ENCODE measurements around the gene PDE6D. TPM values are rescaled to one million over a fixed set of nuclear protein-coding genes. Genes with fewer than 3 reads are reported as not detected.

The PDE6D gene
- total RNA-seq, 1 donor = 19.2 TPM

GRCh38 chr2:231745303-231746038, 35.6 kb downstream of the PDE6D start:
- H2AFZ ChIP-seq (ENCODE audit: low read length) = no peak overlapping the region
- no peaks in the 10 kb centered on the region for H3K27me3 ChIP-seq (ENCODE audit: insufficient read depth, low read length)
- H3K36me3 ChIP-seq (ENCODE audit: insufficient read depth, low read length) = no peaks in the 10 kb centered on the region
- TF ChIP-seq CTCF (IDR thresholded peaks at IDR 0.05; ENCODE audit: extremely low read depth, low read depth, low read length) = no peak
- no peaks in the 10 kb centered on the region for H4K20me1 ChIP-seq (ENCODE audit: insufficient read depth, low read length)
- H3K4me3 ChIP-seq (ENCODE audit: insufficient read depth, low read length) = no peak overlapping the region
- no peak overlapping the region for H3K27ac ChIP-seq (ENCODE audit: low read depth, low read length)
- H3K4me1 ChIP-seq (ENCODE audit: insufficient read depth, low read length) = peaks cover 3% of the 10 kb centered on the region
- H3K79me2 ChIP-seq (ENCODE audit: insufficient read depth, low read length) = no peaks in the 10 kb centered on the region
- H3K4me2 ChIP-seq (ENCODE audit: insufficient read depth, low read length) = no peak overlapping the region
- H3K9me3 ChIP-seq (ENCODE audit: low read depth, low read length) = no peaks in the 10 kb centered on the region
- DNase-seq (ENCODE audit: insufficient read length, low spot score, missing footprints) = no peak

GRCh38 chr2:231743376-231744116, 37.5 kb downstream of the PDE6D start:
- no peaks in the 10 kb centered on the region for H3K27me3 ChIP-seq (ENCODE audit: insufficient read depth, low read length)
- peaks cover 3% of the 10 kb centered on the region for H3K4me1 ChIP-seq (ENCODE audit: insufficient read depth, low read length)

GRCh38 chr2:231737761-231738160, 43.3 kb downstream of the PDE6D start:
- Histone ChIP-seq H3K36me3 (ENCODE audit: insufficient read depth, low read length) (no peaks in the 10 kb centered on the region), H4K20me1 (ENCODE audit: insufficient read depth, low read length) (no peaks in the 10 kb centered on the region), H2AFZ (ENCODE audit: low read length) (no peak overlapping the region), H3K9me3 (ENCODE audit: low read depth, low read length) (no peaks in the 10 kb centered on the region), H3K27ac (ENCODE audit: low read depth, low read length) (no peak overlapping the region), H3K27me3 (ENCODE audit: insufficient read depth, low read length) (no peaks in the 10 kb centered on the region), H3K4me1 (ENCODE audit: insufficient read depth, low read length) (no peaks in the 10 kb centered on the region), H3K79me2 (ENCODE audit: insufficient read depth, low read length) (no peaks in the 10 kb centered on the region), H3K4me3 (ENCODE audit: insufficient read depth, low read length) (no peak overlapping the region), H3K4me2 (ENCODE audit: insufficient read depth, low read length) (no peak overlapping the region)
- no peak for TF ChIP-seq CTCF (IDR thresholded peaks at IDR 0.05; ENCODE audit: extremely low read depth, low read depth, low read length)
- DNase-seq (ENCODE audit: insufficient read length, low spot score, missing footprints) = no peak

More at GRCh38 chr2:231743376-231744116, 37.5 kb downstream of the PDE6D start:
- TF ChIP-seq CTCF (IDR thresholded peaks at IDR 0.05; ENCODE audit: extremely low read depth, low read depth, low read length) = no peak
- peak overlapping the region; percentile 32 for H3K4me2 ChIP-seq (ENCODE audit: insufficient read depth, low read length)
- H3K36me3 ChIP-seq (ENCODE audit: insufficient read depth, low read length) = no peaks in the 10 kb centered on the region
- no peak overlapping the region for H3K27ac ChIP-seq (ENCODE audit: low read depth, low read length)
- no peak overlapping the region for H3K4me3 ChIP-seq (ENCODE audit: insufficient read depth, low read length)
- no peaks in the 10 kb centered on the region for H3K9me3 ChIP-seq (ENCODE audit: low read depth, low read length)
- H4K20me1 ChIP-seq (ENCODE audit: insufficient read depth, low read length) = no peaks in the 10 kb centered on the region
- DNase-seq (ENCODE audit: insufficient read length, low spot score, missing footprints) = peak; percentile 61
- peak overlapping the region; percentile 72 for H2AFZ ChIP-seq (ENCODE audit: low read length)
- no peaks in the 10 kb centered on the region for H3K79me2 ChIP-seq (ENCODE audit: insufficient read depth, low read length)

- Histone ChIP-seq H4K20me1 (ENCODE audit: insufficient read depth, low read length) (no peaks in the 10 kb centered on the region), H3K36me3 (ENCODE audit: insufficient read depth, low read length) (no peaks in the 10 kb centered on the region), H2AFZ (ENCODE audit: low read length) (no peak overlapping the region), H3K27me3 (ENCODE audit: insufficient read depth, low read length) (no peaks in the 10 kb centered on the region), H3K9me3 (ENCODE audit: low read depth, low read length) (no peaks in the 10 kb centered on the region), H3K4me3 (ENCODE audit: insufficient read depth, low read length) (no peak overlapping the region), H3K4me2 (ENCODE audit: insufficient read depth, low read length) (no peak overlapping the region), H3K27ac (ENCODE audit: low read depth, low read length) (no peak overlapping the region), H3K79me2 (ENCODE audit: insufficient read depth, low read length) (no peaks in the 10 kb centered on the region), H3K4me1 (ENCODE audit: insufficient read depth, low read length) (no peaks in the 10 kb centered on the region)
- TF ChIP-seq CTCF (IDR thresholded peaks at IDR 0.05; ENCODE audit: extremely low read depth, low read depth, low read length) = no peak
- peak; percentile 52 for DNase-seq (ENCODE audit: insufficient read length, low spot score, missing footprints)
Measured at GRCh38 chr2:231732604-231733003, 48.5 kb downstream of the PDE6D start.
